HG03060 (cell line): ENCODE data around the gene JAZF1.

Experiments used
- ATAC-seq: cut with Tn5 transposase; IDR thresholded peaks from one replicate; pipeline ENCODE4 v1.9.1; 2021; ENCODE audit warnings: low read depth, moderate number of reproducible peaks; ENCODE audit not compliant: unreplicated experiment

JAZF1 gene

DNA sequence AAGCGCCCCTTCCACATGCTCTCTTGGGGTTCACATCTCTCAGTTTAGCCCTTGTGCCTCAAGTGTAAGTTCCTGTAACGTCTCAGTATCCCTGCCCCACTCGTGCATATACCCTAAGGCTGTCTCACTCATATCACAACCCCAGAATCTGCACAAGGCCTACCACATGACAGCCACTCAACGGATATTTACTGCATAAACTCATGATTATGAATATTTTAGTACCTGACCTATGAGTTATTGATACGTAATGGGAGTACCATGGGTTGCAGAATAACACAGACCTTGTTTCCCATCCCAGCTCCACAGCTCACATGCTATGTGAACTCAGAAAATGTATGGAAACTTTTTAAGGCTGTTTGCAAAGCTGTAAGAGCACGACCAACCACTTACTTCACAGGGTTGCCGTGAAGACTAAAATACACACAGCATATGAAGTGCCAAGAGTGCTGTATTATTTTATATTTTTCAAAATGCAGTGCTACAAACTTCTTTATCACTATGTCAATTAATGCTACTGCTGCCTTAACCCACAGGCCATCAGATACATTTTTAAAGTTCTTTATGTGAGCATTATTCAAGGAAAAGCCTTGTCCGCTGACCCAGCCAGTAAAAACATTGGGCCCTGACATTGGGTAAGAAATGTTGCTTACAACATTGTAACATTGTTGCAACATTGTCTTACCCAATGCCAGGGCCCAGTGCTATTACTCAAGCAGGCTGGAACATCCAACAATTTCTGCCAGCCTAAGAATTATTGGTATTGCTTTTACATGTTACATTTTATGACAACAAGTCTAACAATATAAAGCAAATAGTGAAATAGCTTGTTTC is 97.2 kb downstream of the JAZF1 start:
- no peak for ATAC-seq

- no peak for ATAC-seq
Measured at GRCh38 chr7:28082071-28082470, 98.5 kb downstream of the JAZF1 start.

- ATAC-seq: no peak
Measured at GRCh38 chr7:28081016-28081415, 99.6 kb downstream of the JAZF1 start.

GRCh38 chr7:28078036-28078901 is 102.3 kb downstream of the JAZF1 start:
- ATAC-seq: no peak

GRCh38 chr7:28077616-28078015 is 103.0 kb downstream of the JAZF1 start:
- ATAC-seq: no peak

DNA sequence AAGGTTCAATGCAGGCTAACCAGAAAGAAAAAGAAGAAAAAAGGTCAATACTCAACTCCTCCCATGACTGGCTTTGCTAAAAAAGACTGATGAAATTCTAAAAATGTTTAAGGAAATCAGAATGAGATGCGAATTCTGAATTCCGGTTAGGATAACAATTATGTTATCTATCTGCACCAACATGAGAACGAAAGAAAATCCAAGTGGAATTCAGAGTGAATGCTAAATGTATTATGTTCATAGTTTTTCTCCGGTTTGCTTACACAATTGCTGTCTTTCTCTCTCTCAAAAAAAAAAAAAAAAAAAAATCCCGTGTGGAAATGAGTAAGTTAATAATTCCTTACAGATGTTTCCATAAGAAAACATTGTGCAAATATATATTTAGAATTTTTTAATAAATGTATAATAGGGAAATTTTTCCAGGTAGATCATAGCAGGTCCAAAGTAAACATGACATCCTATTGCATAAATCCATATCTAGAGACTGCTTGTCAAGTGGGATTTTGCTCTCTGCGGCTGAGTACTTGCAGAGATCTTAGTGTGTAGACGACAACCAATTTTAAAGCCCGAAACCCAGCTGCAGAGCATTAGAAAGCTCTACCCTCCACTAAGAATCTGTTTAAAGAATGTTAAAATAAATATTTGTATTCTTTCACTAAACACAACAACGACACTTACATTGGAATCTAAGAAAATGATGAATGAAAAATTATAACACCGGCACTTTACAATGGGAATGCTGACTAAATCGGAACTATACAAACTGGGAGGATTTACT is 104.0 kb downstream of the JAZF1 start:
- ATAC-seq: no peak

DNA sequence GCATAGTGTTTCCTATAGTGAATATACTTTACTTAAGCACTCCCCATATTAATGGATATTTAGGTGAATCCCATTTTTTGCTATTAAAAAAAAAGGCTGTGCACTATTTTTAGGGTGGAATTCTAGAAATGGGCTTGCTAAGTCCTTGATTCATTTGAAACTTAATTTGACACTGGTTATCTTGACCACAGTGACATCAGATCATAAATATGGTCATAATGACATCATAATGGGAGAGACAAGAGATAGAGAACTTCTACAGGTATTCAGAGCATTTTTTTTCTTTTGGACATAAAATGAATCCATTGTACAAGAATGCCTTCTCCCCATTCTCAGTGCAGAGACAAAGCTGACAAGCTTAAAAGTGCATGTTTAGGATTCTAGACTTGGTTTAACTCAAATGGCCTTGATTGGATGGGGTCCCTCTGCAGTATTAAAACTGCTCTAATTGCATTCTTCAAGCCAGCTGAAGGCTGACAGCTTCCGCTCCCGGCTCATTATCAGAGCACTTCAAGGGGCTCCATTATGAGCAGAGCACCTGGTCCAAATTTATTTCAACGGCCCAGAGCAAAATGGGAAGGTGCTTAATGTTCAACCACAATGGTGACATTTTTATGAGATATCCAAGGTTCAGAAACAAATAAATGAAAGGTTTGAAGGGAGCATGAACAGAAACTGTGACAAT is 104.8 kb downstream of the JAZF1 start:
- ATAC-seq: no peak

DNA sequence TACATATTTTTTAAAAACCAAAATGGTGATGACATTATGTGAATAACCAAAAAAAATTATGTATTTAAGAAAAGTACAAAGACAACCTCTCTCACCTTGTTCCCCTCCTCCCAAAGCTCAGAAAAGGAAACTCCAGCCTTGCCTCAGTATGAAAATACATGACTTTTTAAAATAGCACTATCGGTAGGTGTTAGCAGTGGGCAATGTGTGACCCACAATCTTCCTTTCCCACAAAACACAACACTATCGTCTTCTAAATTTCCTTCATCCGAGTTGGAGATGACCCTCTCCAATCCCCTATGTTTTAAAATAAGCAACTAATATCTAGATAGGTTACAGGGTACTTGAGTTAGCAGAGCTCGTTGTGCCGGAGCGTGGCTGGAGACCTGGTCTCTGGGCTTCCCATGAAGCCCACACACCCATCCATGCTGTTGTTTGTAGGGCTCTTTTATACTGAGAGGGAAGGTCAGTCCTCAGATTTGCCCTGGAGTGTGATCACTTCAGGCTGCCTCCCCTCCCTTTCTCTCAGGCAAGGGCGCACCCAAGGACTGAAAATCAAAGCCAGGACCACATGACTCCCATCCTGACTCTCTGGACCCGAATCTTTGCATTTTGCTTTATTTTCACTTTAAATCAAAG is 107.6 kb downstream of the JAZF1 start:
- no peak for ATAC-seq

DNA sequence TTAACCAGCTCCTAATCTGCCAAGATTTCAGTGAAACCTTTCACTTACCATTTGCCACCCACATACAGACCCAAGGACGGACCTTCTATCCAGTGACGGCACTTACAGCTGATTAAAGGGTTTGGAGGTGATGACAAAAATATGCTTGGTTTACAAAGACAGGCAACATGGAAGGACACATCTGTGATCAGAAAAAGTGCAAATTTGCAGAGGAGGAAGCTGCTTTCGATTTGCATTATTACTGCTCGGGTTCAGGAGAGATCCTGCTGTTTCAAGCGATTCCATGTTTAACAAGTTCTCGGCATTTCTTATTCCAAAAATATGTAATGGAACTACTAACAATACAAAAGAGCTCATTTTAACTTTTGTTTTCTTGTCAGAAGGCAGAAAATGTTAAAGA is 109.0 kb downstream of the JAZF1 start:
- ATAC-seq: no peak

DNA sequence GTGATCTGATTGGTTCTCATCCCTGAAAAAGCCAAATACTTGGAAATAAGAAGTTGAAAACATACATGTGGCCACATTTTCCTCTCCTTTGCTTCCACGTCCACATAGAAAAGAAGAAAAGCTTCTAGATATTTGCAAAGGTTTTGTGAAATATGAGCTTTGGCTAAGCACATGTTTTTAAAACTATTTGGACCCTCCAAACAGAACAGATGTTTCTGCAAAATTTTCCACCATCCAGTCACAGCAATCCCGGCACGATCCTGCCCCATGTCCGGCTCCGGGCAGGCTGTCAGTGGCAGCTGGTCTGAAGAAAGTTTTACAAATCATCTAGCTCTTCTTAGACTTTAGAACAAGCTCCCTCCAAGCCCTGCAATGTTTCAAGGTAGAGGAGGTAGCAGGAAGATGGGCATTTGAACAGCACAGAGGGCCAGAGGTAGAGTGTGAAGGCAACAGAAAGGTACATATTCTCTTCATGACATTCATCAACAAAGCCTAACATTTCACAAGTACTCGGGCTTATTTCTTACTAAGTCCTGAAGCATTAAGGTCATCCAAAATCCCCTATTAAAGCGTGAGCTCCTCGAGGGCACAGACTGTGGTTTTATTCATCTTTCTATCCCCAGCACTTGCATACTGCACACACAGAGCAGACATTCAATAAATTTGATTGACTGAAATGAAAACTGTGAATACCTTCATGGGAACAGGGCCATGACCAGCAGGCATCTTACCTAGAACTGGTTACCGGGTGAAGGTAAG is 110.1 kb downstream of the JAZF1 start:
- ATAC-seq: no peak

DNA sequence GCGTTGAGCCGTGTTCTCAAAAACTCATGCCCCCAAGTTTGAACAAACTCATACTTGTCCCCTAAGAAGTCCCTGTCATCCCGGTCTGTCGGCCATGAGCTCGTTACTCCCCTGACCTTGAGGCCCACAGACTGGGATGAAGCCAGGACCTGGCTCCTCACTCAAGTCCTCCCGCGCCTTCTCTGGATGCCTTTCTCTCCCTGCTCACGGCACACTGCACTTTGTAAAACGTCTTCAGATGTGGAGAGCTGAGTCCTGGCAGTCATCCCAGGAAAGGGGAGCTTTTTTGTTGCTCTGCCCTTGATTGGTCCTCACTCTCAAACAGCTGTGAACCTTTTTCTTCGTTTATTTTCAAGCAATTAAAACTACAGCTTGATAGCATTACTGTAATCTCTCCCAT is 110.8 kb downstream of the JAZF1 start:
- ATAC-seq: no peak

DNA sequence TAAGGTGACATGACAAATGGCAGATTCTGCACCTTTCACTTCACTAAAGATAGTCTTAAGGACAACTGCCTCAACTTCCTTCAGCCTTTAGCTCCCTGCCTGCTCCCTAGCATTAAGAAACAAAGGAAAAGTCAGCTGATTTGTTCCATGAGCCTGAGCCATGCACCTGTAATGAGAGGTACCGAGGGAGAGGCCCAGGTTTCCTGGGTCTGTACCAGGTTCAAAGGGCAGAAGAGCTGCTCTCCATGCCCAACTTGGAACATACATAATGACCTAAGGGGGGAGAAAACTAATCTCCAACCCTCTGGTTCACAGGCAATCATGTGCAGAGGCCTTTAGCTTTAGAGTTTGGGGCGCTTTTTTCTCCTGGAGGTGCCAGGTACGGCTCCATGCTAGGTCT is 111.2 kb downstream of the JAZF1 start:
- ATAC-seq: no peak

DNA sequence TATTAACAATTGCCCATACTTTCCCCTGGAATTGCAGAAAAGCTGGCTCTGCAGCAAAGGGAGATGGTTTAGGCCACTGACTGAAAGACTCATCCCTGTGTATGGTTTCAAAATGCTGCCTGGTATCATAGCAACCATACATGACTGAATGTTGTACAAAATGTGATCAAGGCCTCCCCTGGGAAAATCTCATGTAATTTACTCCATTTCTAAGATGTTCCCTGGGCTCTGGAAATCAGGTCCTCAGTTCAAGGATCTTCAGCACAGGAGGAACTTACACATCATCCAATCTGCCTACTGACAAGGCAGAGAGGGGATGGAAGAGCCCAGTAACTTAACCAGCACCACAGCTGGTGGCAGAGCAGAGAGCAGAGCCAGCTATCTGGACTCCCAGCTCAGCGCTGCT is 111.8 kb downstream of the JAZF1 start:
- no peak for ATAC-seq

DNA sequence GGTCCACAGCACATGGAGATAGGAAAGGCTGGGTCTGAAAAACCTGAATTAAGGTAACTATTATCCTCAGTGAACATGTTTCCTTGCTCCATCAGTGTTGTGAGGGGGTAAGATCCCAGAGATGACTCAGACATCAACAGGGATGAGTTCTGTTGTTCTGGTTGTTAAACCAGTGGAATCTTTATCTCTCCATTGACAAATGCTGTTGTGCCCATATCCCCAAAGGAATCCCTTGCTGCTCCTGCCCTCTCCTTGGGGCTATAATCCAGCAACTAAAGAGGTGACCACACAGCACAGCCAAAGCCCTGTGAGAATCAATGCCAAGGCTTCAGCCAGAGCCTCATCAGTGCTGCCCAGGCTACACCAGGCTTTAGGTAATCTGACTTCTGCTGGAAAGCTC is 113.4 kb downstream of the JAZF1 start:
- no peak for ATAC-seq

- no peak for ATAC-seq
Measured at GRCh38 chr7:28065721-28066285, 114.8 kb downstream of the JAZF1 start.

GRCh38 chr7:28065308-28065707 is 115.3 kb downstream of the JAZF1 start:
- ATAC-seq: no peak

DNA sequence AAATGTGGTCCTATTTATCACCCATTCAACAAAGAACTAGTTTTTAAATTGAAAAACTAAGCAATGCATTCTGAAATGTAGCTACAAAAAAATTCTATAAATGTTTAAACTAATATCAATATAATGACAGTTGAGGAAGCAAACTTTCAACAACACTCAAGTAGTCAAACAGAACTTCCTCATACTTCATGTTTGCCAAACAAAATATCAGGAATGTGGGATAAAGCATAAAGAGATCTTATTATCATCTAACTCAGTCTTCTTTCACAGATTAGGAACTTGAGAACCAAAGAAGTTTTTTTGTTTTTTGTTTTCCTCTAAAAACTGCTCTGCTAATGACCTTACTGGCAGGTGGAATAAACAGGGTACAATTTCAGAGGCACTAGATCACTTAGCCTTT is 116.2 kb downstream of the JAZF1 start:
- ATAC-seq: no peak

DNA sequence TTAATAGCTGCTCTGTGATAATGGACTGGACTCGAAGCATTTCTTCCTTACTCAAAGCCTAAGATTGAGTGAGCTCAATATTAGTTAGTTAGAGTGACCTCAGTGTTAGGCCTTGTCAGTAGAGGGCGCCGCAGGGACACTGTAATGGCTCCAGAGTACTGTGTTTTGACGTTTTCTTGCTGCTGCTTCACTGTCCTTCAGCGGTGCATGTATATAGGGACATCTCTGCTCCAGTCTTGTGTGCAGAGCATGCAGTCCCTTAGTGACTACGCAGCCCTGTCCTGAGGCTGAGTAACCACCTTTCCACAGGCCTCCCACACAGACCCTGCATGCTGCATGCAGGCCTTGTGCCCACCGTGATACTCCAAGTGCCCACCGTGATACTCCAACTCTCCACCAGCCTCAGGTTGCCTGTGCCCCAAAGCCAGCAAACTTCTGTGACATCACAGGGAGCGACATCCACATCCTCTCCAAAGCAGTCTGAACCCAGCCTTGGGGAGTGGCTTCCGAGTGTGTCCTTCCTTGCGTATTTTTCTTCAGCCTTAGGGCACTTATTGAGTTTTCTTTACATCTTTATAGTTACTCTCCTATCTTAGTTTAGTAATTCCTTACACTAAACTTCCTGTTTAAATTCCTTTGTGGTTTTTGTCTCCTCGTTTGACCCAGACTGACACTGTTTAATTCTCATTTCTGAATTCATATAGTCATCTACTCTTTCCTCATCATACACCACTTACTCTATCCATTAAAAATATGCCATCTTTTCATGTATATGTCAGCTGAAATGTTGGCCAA is 118.2 kb downstream of the JAZF1 start:
- ATAC-seq: peak; percentile 49
